ENCODE results near the gene RNU5B-1. TPM values are rescaled to one million over a fixed set of nuclear protein-coding genes. Genes with fewer than 3 reads are reported as not detected.

The RNU5B-1 gene
- total and polyA plus RNA-seq, 9 donors, result 22.1 to 67.7 (median 29.6) TPM; not detected in 4

DNA sequence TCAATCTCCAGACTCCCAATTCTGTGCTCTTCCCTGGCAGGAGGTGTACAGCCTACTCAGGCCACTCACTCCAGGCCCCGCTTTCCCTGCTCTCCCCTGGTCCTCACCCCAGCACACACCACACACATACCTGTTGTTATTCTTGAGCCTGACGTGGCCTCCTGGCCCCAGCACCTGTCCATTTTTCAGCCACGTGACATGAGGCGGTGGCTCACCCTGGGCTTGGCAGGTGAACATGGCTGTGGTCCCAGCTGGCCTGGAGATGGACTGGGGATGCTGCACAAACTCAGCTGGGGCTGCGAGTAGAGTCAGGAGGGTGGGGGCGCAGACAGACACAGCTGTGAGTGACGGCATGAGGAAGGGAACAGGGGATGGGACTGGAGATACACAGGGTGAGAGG lies 27.3 kb downstream of the RNU5B-1 start:
- Histone ChIP-seq H3K36me3 (no peaks in the 10 kb centered on the region), H3K9me3 (no peaks in the 10 kb centered on the region), H3K27me3 (no peaks in the 10 kb centered on the region), H3K4me1 (ENCODE audit: insufficient read depth) (peaks cover 2% of the 10 kb centered on the region), H3K27ac (no peak overlapping the region), H3K4me3 (no peak overlapping the region)
- intact Hi-C loops (cut with DNase I), result loop anchor here in 1 of 4 donors (5.0 kb wide), 1 partner anchor 45 kb away; the partner anchor contains the start of gene IGDCC3
- DNase-seq, result no peak
- TF ChIP-seq POLR2A (IDR thresholded peaks at IDR 0.05), result no peak
- TF ChIP-seq EP300 (IDR thresholded peaks at IDR 0.05), result no peak
- TF ChIP-seq, protein P1, sequence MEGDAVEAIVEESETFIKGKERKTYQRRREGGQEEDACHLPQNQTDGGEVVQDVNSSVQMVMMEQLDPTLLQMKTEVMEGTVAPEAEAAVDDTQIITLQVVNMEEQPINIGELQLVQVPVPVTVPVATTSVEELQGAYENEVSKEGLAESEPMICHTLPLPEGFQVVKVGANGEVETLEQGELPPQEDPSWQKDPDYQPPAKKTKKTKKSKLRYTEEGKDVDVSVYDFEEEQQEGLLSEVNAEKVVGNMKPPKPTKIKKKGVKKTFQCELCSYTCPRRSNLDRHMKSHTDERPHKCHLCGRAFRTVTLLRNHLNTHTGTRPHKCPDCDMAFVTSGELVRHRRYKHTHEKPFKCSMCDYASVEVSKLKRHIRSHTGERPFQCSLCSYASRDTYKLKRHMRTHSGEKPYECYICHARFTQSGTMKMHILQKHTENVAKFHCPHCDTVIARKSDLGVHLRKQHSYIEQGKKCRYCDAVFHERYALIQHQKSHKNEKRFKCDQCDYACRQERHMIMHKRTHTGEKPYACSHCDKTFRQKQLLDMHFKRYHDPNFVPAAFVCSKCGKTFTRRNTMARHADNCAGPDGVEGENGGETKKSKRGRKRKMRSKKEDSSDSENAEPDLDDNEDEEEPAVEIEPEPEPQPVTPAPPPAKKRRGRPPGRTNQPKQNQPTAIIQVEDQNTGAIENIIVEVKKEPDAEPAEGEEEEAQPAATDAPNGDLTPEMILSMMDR (IDR thresholded peaks at IDR 0.05), result no peak
- WGBS, 3 donors, result 74 to 93% (median 80%) methylated on average over 6 to 7 of the region's 7 CpGs

DNA sequence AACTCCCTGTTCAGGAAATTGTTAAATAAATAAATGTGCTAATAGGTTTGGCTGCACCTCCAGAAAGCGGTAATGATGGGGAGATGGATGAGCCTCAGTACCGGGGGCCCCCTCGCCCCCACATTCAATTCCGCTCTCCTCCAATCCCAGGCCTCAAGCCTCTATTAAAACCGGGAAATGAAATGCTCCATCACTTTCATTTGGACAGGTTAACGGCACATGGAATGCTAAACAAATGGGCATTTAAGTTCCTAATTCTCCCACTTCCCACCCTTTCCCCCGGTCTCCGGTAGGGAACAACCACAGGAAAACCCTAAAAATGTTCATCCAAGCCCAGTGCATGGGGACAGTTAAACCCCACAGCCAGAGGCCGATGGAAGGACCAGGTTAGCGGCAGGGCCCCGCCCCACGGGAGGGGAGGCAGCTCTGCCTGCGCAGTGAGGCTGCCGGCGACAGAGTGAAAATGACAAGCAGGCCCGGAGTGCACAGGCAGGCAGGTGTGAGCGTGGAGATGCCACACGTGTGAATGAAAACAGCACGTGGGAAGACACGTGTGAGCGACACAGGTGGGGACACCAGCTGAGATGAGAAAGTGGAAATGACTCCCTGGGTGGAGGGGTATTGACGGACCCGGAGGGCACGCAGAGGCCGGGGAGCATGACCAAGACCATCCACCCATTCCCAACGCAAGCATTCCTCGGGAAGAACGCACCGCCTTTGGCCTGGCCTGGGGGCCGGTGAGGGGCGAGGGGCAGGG lies 28.1 kb downstream of the RNU5B-1 start:
- DNase-seq, result no peak
- intact Hi-C loops (cut with DNase I), result loop anchor here in 1 of 4 donors (5.0 kb wide), 1 partner anchor 45 kb away; the partner anchor contains the start of gene IGDCC3
- WGBS, 3 donors, result 86 to 88% (median 87%) methylated on average over 29 to 31 of the region's 31 CpGs
- Histone ChIP-seq H3K4me3 (no peak overlapping the region), H3K9me3 (no peaks in the 10 kb centered on the region), H3K36me3 (no peaks in the 10 kb centered on the region), H3K27ac (no peak overlapping the region), H3K27me3 (no peaks in the 10 kb centered on the region), H3K4me1 (ENCODE audit: insufficient read depth) (peaks cover 2% of the 10 kb centered on the region)
- TF ChIP-seq POLR2A (IDR thresholded peaks at IDR 0.05) (no peak), EP300 (IDR thresholded peaks at IDR 0.05) (no peak)
- TF ChIP-seq, protein P1 (IDR thresholded peaks at IDR 0.05), result no peak

DNA sequence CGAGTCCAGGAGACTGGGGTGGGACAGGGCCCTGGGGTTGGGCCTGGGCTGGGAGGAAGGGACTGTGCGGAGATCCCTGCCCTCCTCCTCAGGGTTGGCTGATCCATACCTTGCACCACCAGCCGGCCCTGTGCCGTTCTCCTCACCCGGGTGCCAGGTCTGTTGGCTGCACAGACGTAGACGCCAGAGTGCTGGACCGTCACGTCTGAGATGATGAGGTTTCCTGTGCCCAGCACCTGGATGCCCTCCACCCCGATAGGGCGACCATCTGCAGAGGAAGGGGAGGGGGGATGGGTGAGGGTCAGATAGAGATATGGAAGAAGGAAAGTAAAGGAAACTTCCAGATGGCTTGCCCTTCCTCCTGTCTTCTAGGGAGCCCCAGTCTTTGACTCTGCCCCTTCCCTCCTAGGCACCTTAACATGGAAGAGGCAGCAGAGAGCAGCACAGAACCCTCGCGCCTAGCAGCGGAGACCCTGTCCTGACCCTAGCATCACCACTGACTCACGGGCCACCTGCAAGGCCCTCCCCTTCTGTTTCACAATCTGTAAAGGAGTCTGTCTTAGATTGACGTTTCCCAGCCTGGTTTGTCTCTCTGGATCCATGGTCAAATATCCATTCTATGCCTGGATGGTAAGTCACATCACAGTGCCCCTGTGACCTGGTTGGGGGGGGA lies 28.8 kb downstream of the RNU5B-1 start:
- Histone ChIP-seq H3K9me3 (no peaks in the 10 kb centered on the region), H3K27ac (no peak overlapping the region), H3K27me3 (no peaks in the 10 kb centered on the region), H3K4me3 (no peak overlapping the region), H3K4me1 (ENCODE audit: insufficient read depth) (peaks cover 2% of the 10 kb centered on the region), H3K36me3 (no peaks in the 10 kb centered on the region)
- 81 to 87% (median 86%) methylated on average over 16 of the region's 16 CpGs for WGBS, 3 donors
- TF ChIP-seq POLR2A (IDR thresholded peaks at IDR 0.05) (no peak), EP300 (IDR thresholded peaks at IDR 0.05) (no peak)
- TF ChIP-seq, protein P1 (IDR thresholded peaks at IDR 0.05), result no peak
- intact Hi-C loops (cut with DNase I), result loop anchor here in 1 of 4 donors (5.0 kb wide), 1 partner anchor 44 kb away; the partner anchor contains the start of gene IGDCC3
- no peak for DNase-seq

DNA sequence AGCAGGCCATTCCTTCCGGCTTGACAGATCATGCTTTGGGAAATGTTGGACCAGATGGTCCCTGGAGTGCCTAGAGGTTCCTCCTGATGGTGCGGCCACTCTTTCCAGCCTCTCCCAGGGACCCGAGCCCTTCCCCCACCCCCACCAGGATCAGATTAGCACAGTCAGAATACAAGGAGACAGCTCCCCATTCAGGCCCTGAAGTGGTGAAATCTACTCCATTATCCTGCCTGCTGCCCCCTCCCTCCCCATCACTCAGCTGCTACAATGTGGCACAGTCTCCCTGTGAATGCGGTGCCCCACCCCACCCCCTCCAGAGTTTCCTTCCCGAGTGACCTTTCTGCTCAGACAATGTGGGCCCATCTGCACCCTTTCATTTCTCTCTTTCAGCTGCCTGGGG lies 29.4 kb downstream of the RNU5B-1 start:
- intact Hi-C loops (cut with DNase I), result loop anchor here in 1 of 4 donors (5.0 kb wide), 1 partner anchor 43 kb away; the partner anchor contains the start of gene IGDCC3
- Histone ChIP-seq H3K4me3 (no peak overlapping the region), H3K27ac (no peak overlapping the region), H3K36me3 (no peaks in the 10 kb centered on the region), H3K9me3 (no peaks in the 10 kb centered on the region), H3K4me1 (ENCODE audit: insufficient read depth) (peaks cover 2% of the 10 kb centered on the region), H3K27me3 (no peaks in the 10 kb centered on the region)
- TF ChIP-seq POLR2A (IDR thresholded peaks at IDR 0.05) (no peak), EP300 (IDR thresholded peaks at IDR 0.05) (no peak)
- TF ChIP-seq, protein P1 (IDR thresholded peaks at IDR 0.05), result no peak
- 77 to 84% (median 80%) methylated on average over 5 of the region's 5 CpGs for WGBS, 3 donors
- DNase-seq, result no peak
